ENCODE results near the gene KDF1. TPM values are rescaled to one million over a fixed set of nuclear protein-coding genes. Genes with fewer than 3 reads are reported as not detected.

KDF1 gene
- total and polyA plus RNA-seq, 2 experiments from 2014 or later: 13.6 to 21.1 TPM

GRCh38 chr1:26900001-26900814 is 60.1 kb downstream of the KDF1 start, which contains the start of gene GPATCH3:
Gene GPATCH3 (minus strand): TSS chr1:26900467. CDS start chr1:26900442, 25 bp downstream.
- Histone ChIP-seq H2AFZ (peak within 1 kb of the TSS; percentile 90; the same call in 1 of the 2 replicates), H3K27me3 (ENCODE audit: insufficient read depth) (no peaks in the 10 kb centered on the region), H3K4me1 (ENCODE audit: insufficient read depth) (peaks cover 7% of the 10 kb centered on the region), H3F3A (replicated peaks; ENCODE audit: low read depth) (0 out of 2 replicates have a peak, but pooled peaks cover 5% of the 10 kb centered on the region), H3K4me2 (peak within 1 kb of the TSS; percentile 89), H3K36me3 (ENCODE audit: insufficient read depth) (peaks cover 9% of the 10 kb centered on the region; the same call in 1 of the 2 replicates), H3K79me2 (replicated peaks; ENCODE audit: insufficient read depth) (peaks cover 27% of the 10 kb centered on the region), H3K9me2 (ENCODE audit: insufficient read depth) (no peaks in the 10 kb centered on the region), H4K20me1 (replicated peaks; ENCODE audit: insufficient read depth) (no peaks in the 10 kb centered on the region), H3K4me3 (peak within 1 kb of the TSS; percentile 84), H3K27ac (ENCODE audit: low read depth) (peak within 1 kb of the TSS; percentile 94)
- Mint-ChIP-seq H3K36me3 (ENCODE audit: low read depth) (peaks cover 12% of the 10 kb centered on the region; the same call in 2 of the 3 replicates), H3K4me1 (peaks cover 8% of the 10 kb centered on the region), H3K4me3 (peak within 1 kb of the TSS; percentile 87), H3K9me3 (no peaks in the 10 kb centered on the region), H3K27me3 (ENCODE audit: insufficient read depth, low read depth, poor library complexity) (peaks cover 2% of the 10 kb centered on the region), H3K27ac (peak within 1 kb of the TSS; percentile 97)
- DNase-seq (ENCODE audit: low spot score) (peak; percentile 98), ATAC-seq (peak; percentile 89)
- TF ChIP-seq CREB1 (CRISPR knock-in tag; IDR thresholded peaks at IDR 0.05; ENCODE audit: low read depth): peak; percentile 48; the same call in 1 of the 2 replicates
- TF ChIP-seq, protein P1, sequence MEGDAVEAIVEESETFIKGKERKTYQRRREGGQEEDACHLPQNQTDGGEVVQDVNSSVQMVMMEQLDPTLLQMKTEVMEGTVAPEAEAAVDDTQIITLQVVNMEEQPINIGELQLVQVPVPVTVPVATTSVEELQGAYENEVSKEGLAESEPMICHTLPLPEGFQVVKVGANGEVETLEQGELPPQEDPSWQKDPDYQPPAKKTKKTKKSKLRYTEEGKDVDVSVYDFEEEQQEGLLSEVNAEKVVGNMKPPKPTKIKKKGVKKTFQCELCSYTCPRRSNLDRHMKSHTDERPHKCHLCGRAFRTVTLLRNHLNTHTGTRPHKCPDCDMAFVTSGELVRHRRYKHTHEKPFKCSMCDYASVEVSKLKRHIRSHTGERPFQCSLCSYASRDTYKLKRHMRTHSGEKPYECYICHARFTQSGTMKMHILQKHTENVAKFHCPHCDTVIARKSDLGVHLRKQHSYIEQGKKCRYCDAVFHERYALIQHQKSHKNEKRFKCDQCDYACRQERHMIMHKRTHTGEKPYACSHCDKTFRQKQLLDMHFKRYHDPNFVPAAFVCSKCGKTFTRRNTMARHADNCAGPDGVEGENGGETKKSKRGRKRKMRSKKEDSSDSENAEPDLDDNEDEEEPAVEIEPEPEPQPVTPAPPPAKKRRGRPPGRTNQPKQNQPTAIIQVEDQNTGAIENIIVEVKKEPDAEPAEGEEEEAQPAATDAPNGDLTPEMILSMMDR (conservative IDR thresholded peaks at IDR 0.05; ENCODE audit: low read depth in 2 of 2): no peak
- no peak for TF ChIP-seq ZNF331 (CRISPR knock-in tag; IDR thresholded peaks at IDR 0.05; ENCODE audit: low read depth)
- TF ChIP-seq ZNF114 (CRISPR knock-in tag; IDR thresholded peaks at IDR 0.05): no peak
- no peak for TF ChIP-seq JUNB (IDR thresholded peaks at IDR 0.05; ENCODE audit: unreplicated experiment)
- TF ChIP-seq NANOG (IDR thresholded peaks at IDR 0.05; ENCODE audit: borderline replicate concordance): 0 out of 2 replicates have a peak, but pooled peaks have one; percentile 16
- peak; percentile 85 for TF ChIP-seq POLR2AphosphoS5 (IDR thresholded peaks at IDR 0.05; ENCODE audit: low read depth)
- TF ChIP-seq ETS1 (IDR thresholded peaks at IDR 0.05): peak; percentile 32; the same call in 1 of the 2 replicates
- TF ChIP-seq STAT1 (IDR thresholded peaks at IDR 0.05; ENCODE audit: unreplicated experiment): no peak

Other genes starting within 250 kb of the KDF1 start
- gene PIGV, start 172.5 kb downstream of the KDF1 start, total RNA-seq (2014; rRNA removed; shearing (Covaris generic)): 11.7 and 12.6 TPM in 2 replicates
- 3.8 and 4.5 TPM in 2 replicates for gene PIGV, start 172.5 kb downstream of the KDF1 start, polyA plus RNA-seq (2016; fragmentation: Nextera tagmentation; extraction: Ambion mirVana)
- gene ZDHHC18, start 133.8 kb downstream of the KDF1 start, total RNA-seq (2014; rRNA removed; shearing (Covaris generic)): 15.5 and 26.8 TPM in 2 replicates
- 5.6 and 6.3 TPM in 2 replicates for gene ZDHHC18, start 133.8 kb downstream of the KDF1 start, polyA plus RNA-seq (2016; fragmentation: Nextera tagmentation; extraction: Ambion mirVana)
- gene SFN, start 97.3 kb downstream of the KDF1 start, total RNA-seq (2014; rRNA removed; shearing (Covaris generic)): 2.6 and 4.1 TPM in 2 replicates
- gene SFN, start 97.3 kb downstream of the KDF1 start, polyA plus RNA-seq (2016; fragmentation: Nextera tagmentation; extraction: Ambion mirVana): 1.8 and 3.6 TPM in 2 replicates
- 10.1 and 13.8 TPM in 2 replicates for gene GPN2, start 70.2 kb downstream of the KDF1 start, total RNA-seq (2014; rRNA removed; shearing (Covaris generic))
- 18.2 and 19.4 TPM in 2 replicates for gene GPN2, start 70.2 kb downstream of the KDF1 start, polyA plus RNA-seq (2016; fragmentation: Nextera tagmentation; extraction: Ambion mirVana)
- gene GPATCH3, start 60.0 kb downstream of the KDF1 start, total RNA-seq (2014; rRNA removed; shearing (Covaris generic)): 10.5 and 15.6 TPM in 2 replicates
- 9.8 and 13.0 TPM in 2 replicates for gene GPATCH3, start 60.0 kb downstream of the KDF1 start, polyA plus RNA-seq (2016; fragmentation: Nextera tagmentation; extraction: Ambion mirVana)
- not detected in 2 replicates for gene NR0B2, start 46.5 kb downstream of the KDF1 start, total RNA-seq (2014; rRNA removed; shearing (Covaris generic))
- 0.18 TPM in 1 of 2 replicates, not detected in the other for gene NR0B2, start 46.5 kb downstream of the KDF1 start, polyA plus RNA-seq (2016; fragmentation: Nextera tagmentation; extraction: Ambion mirVana)
- 84.3 and 96.2 TPM in 2 replicates for gene NUDC, start 38.7 kb downstream of the KDF1 start, total RNA-seq (2014; rRNA removed; shearing (Covaris generic))
- gene NUDC, start 38.7 kb downstream of the KDF1 start, polyA plus RNA-seq (2016; fragmentation: Nextera tagmentation; extraction: Ambion mirVana): 206 and 224 TPM in 2 replicates
- 54.3 and 69.3 TPM in 2 replicates for gene TRNP1, start 33.2 kb upstream of the KDF1 start, total RNA-seq (2014; rRNA removed; shearing (Covaris generic))
- gene TRNP1, start 33.2 kb upstream of the KDF1 start, polyA plus RNA-seq (2016; fragmentation: Nextera tagmentation; extraction: Ambion mirVana): 21.2 and 29.4 TPM in 2 replicates
- gene TENT5B, start 52.4 kb upstream of the KDF1 start, total RNA-seq (2014; rRNA removed; shearing (Covaris generic)): 160 and 170 TPM in 2 replicates
- gene TENT5B, start 52.4 kb upstream of the KDF1 start, polyA plus RNA-seq (2016; fragmentation: Nextera tagmentation; extraction: Ambion mirVana): 69.1 and 78.0 TPM in 2 replicates
- 22.3 and 23.3 TPM in 2 replicates for gene SLC9A1, start 194.7 kb upstream of the KDF1 start, total RNA-seq (2014; rRNA removed; shearing (Covaris generic))
- 10.4 and 10.5 TPM in 2 replicates for gene SLC9A1, start 194.7 kb upstream of the KDF1 start, polyA plus RNA-seq (2016; fragmentation: Nextera tagmentation; extraction: Ambion mirVana)